Measurements from ENCODE around the gene DNAH5.
"Not testable (repeated sequence)": the region's sequence is repeated elsewhere in the genome, so short reads cannot be mapped to it uniquely, and the experiment has no call there.

DNAH5 gene

GRCh38 chr5:13814301-13814700 is 130.2 kb downstream of the DNAH5 start:
- H3K27me3 ChIP-seq (ENCODE audit: control insufficient read depth, insufficient read depth, low read length): no peaks in the 10 kb centered on the region
- H3K9me3 ChIP-seq (ENCODE audit: control insufficient read depth, low read length): no peaks in the 10 kb centered on the region
- H3K4me3 ChIP-seq (ENCODE audit: low read length): no peak overlapping the region
- no peaks in the 10 kb centered on the region for H3K4me1 ChIP-seq (ENCODE audit: control insufficient read depth, insufficient read depth, low read length)
- no peaks in the 10 kb centered on the region for H3K36me3 ChIP-seq (ENCODE audit: control insufficient read depth, insufficient read depth, low read length)
- H3K9ac ChIP-seq (ENCODE audit: low read length): no peak overlapping the region

- Histone ChIP-seq H3K4me3 (ENCODE audit: low read length) (no peak overlapping the region), H3K9me3 (ENCODE audit: control insufficient read depth, low read length) (no peaks in the 10 kb centered on the region), H3K27me3 (ENCODE audit: control insufficient read depth, insufficient read depth, low read length) (no peaks in the 10 kb centered on the region), H3K4me1 (ENCODE audit: control insufficient read depth, insufficient read depth, low read length) (no peaks in the 10 kb centered on the region), H3K36me3 (ENCODE audit: control insufficient read depth, insufficient read depth, low read length) (no peaks in the 10 kb centered on the region), H3K9ac (ENCODE audit: low read length) (no peak overlapping the region)
These were observed 134.6 kb downstream of the DNAH5 start for GRCh38 chr5:13809921-13810320.

GRCh38 chr5:13804336-13804735 is 140.2 kb downstream of the DNAH5 start:
- H3K4me1 ChIP-seq (ENCODE audit: control insufficient read depth, insufficient read depth, low read length): no peaks in the 10 kb centered on the region
- no peaks in the 10 kb centered on the region for H3K9me3 ChIP-seq (ENCODE audit: control insufficient read depth, low read length)
- no peak overlapping the region for H3K4me3 ChIP-seq (ENCODE audit: low read length)
- H3K36me3 ChIP-seq (ENCODE audit: control insufficient read depth, insufficient read depth, low read length): no peaks in the 10 kb centered on the region
- H3K9ac ChIP-seq (ENCODE audit: low read length): no peak overlapping the region
- H3K27me3 ChIP-seq (ENCODE audit: control insufficient read depth, insufficient read depth, low read length): no peaks in the 10 kb centered on the region

- not testable (repeated sequence) for H3K4me1 ChIP-seq (ENCODE audit: control insufficient read depth, insufficient read depth, low read length); H3K9me3 ChIP-seq (ENCODE audit: control insufficient read depth, low read length); H3K36me3 ChIP-seq (ENCODE audit: control insufficient read depth, insufficient read depth, low read length); H3K27me3 ChIP-seq (ENCODE audit: control insufficient read depth, insufficient read depth, low read length); H3K4me3 ChIP-seq (ENCODE audit: low read length); H3K9ac ChIP-seq (ENCODE audit: low read length)
These were observed 145.9 kb downstream of the DNAH5 start for GRCh38 chr5:13798569-13798968.

- Histone ChIP-seq H3K36me3 (ENCODE audit: control insufficient read depth, insufficient read depth, low read length) (no peaks in the 10 kb centered on the region), H3K9ac (ENCODE audit: low read length) (no peak overlapping the region), H3K4me3 (ENCODE audit: low read length) (no peak overlapping the region), H3K27me3 (ENCODE audit: control insufficient read depth, insufficient read depth, low read length) (no peaks in the 10 kb centered on the region), H3K9me3 (ENCODE audit: control insufficient read depth, low read length) (no peaks in the 10 kb centered on the region), H3K4me1 (ENCODE audit: control insufficient read depth, insufficient read depth, low read length) (no peaks in the 10 kb centered on the region)
These were observed 158.6 kb downstream of the DNAH5 start for GRCh38 chr5:13785781-13786415.

GRCh38 chr5:13783726-13784125 is 160.8 kb downstream of the DNAH5 start:
- no peak overlapping the region for H3K4me3 ChIP-seq (ENCODE audit: low read length)
- H3K9me3 ChIP-seq (ENCODE audit: control insufficient read depth, low read length): no peaks in the 10 kb centered on the region
- H3K36me3 ChIP-seq (ENCODE audit: control insufficient read depth, insufficient read depth, low read length): no peaks in the 10 kb centered on the region
- no peaks in the 10 kb centered on the region for H3K27me3 ChIP-seq (ENCODE audit: control insufficient read depth, insufficient read depth, low read length)
- no peak overlapping the region for H3K9ac ChIP-seq (ENCODE audit: low read length)
- no peaks in the 10 kb centered on the region for H3K4me1 ChIP-seq (ENCODE audit: control insufficient read depth, insufficient read depth, low read length)

- Histone ChIP-seq H3K36me3 (ENCODE audit: control insufficient read depth, insufficient read depth, low read length) (no peaks in the 10 kb centered on the region), H3K4me3 (ENCODE audit: low read length) (no peak overlapping the region), H3K9me3 (ENCODE audit: control insufficient read depth, low read length) (no peaks in the 10 kb centered on the region), H3K4me1 (ENCODE audit: control insufficient read depth, insufficient read depth, low read length) (no peaks in the 10 kb centered on the region), H3K9ac (ENCODE audit: low read length) (no peak overlapping the region), H3K27me3 (ENCODE audit: control insufficient read depth, insufficient read depth, low read length) (no peaks in the 10 kb centered on the region)
These were observed 164.4 kb downstream of the DNAH5 start for GRCh38 chr5:13780081-13780480.

GRCh38 chr5:13773649-13774048 is 170.8 kb downstream of the DNAH5 start:
- H3K9me3 ChIP-seq (ENCODE audit: control insufficient read depth, low read length): no peaks in the 10 kb centered on the region
- H3K4me3 ChIP-seq (ENCODE audit: low read length): no peak overlapping the region
- H3K36me3 ChIP-seq (ENCODE audit: control insufficient read depth, insufficient read depth, low read length): no peaks in the 10 kb centered on the region
- H3K9ac ChIP-seq (ENCODE audit: low read length): no peak overlapping the region
- no peaks in the 10 kb centered on the region for H3K4me1 ChIP-seq (ENCODE audit: control insufficient read depth, insufficient read depth, low read length)
- H3K27me3 ChIP-seq (ENCODE audit: control insufficient read depth, insufficient read depth, low read length): no peaks in the 10 kb centered on the region

- no peaks in the 10 kb centered on the region for H3K27me3 ChIP-seq (ENCODE audit: control insufficient read depth, insufficient read depth, low read length)
- H3K9ac ChIP-seq (ENCODE audit: low read length): no peak overlapping the region
- no peak overlapping the region for H3K4me3 ChIP-seq (ENCODE audit: low read length)
- H3K4me1 ChIP-seq (ENCODE audit: control insufficient read depth, insufficient read depth, low read length): no peaks in the 10 kb centered on the region
- H3K9me3 ChIP-seq (ENCODE audit: control insufficient read depth, low read length): no peaks in the 10 kb centered on the region
- H3K36me3 ChIP-seq (ENCODE audit: control insufficient read depth, insufficient read depth, low read length): no peaks in the 10 kb centered on the region
These were observed 173.4 kb downstream of the DNAH5 start for GRCh38 chr5:13771011-13771571.

GRCh38 chr5:13766236-13766635 is 178.3 kb downstream of the DNAH5 start:
- H3K27me3 ChIP-seq (ENCODE audit: control insufficient read depth, insufficient read depth, low read length): no peaks in the 10 kb centered on the region
- no peaks in the 10 kb centered on the region for H3K4me1 ChIP-seq (ENCODE audit: control insufficient read depth, insufficient read depth, low read length)
- H3K4me3 ChIP-seq (ENCODE audit: low read length): no peak overlapping the region
- H3K9ac ChIP-seq (ENCODE audit: low read length): no peak overlapping the region
- H3K36me3 ChIP-seq (ENCODE audit: control insufficient read depth, insufficient read depth, low read length): no peaks in the 10 kb centered on the region
- no peaks in the 10 kb centered on the region for H3K9me3 ChIP-seq (ENCODE audit: control insufficient read depth, low read length)

GRCh38 chr5:13763719-13764118 is 180.8 kb downstream of the DNAH5 start:
- no peak overlapping the region for H3K4me3 ChIP-seq (ENCODE audit: low read length)
- H3K27me3 ChIP-seq (ENCODE audit: control insufficient read depth, insufficient read depth, low read length): no peaks in the 10 kb centered on the region
- no peaks in the 10 kb centered on the region for H3K9me3 ChIP-seq (ENCODE audit: control insufficient read depth, low read length)
- H3K4me1 ChIP-seq (ENCODE audit: control insufficient read depth, insufficient read depth, low read length): no peaks in the 10 kb centered on the region
- no peaks in the 10 kb centered on the region for H3K36me3 ChIP-seq (ENCODE audit: control insufficient read depth, insufficient read depth, low read length)
- no peak overlapping the region for H3K9ac ChIP-seq (ENCODE audit: low read length)

GRCh38 chr5:13749766-13750165 is 194.7 kb downstream of the DNAH5 start:
- H3K27me3 ChIP-seq (ENCODE audit: control insufficient read depth, insufficient read depth, low read length): no peaks in the 10 kb centered on the region
- no peaks in the 10 kb centered on the region for H3K36me3 ChIP-seq (ENCODE audit: control insufficient read depth, insufficient read depth, low read length)
- no peaks in the 10 kb centered on the region for H3K4me1 ChIP-seq (ENCODE audit: control insufficient read depth, insufficient read depth, low read length)
- H3K9ac ChIP-seq (ENCODE audit: low read length): no peak overlapping the region
- H3K9me3 ChIP-seq (ENCODE audit: control insufficient read depth, low read length): no peaks in the 10 kb centered on the region
- H3K4me3 ChIP-seq (ENCODE audit: low read length): no peak overlapping the region

GRCh38 chr5:13746026-13746425 is 198.5 kb downstream of the DNAH5 start:
- Histone ChIP-seq H3K9ac (ENCODE audit: low read length) (no peak overlapping the region), H3K4me3 (ENCODE audit: low read length) (no peak overlapping the region)

More at GRCh38 chr5:13746026-13746425, 198.5 kb downstream of the DNAH5 start:
- H3K36me3 ChIP-seq (ENCODE audit: control insufficient read depth, insufficient read depth, low read length): no peaks in the 10 kb centered on the region
- no peaks in the 10 kb centered on the region for H3K4me1 ChIP-seq (ENCODE audit: control insufficient read depth, insufficient read depth, low read length)
- no peaks in the 10 kb centered on the region for H3K9me3 ChIP-seq (ENCODE audit: control insufficient read depth, low read length)
- H3K27me3 ChIP-seq (ENCODE audit: control insufficient read depth, insufficient read depth, low read length): no peaks in the 10 kb centered on the region

Data from mucosa of stomach (tissue), 1 donor.